Kasumi-1 (cell line): ENCODE data around the gene TPRG1L.

ENCODE experiments used
- DNase-seq, 2 experiments: peaks; one replicate each; lab custom pipeline; 2025; lab: John Stamatoyannopoulos, UW

TPRG1L gene

GRCh38 chr1:3593745-3594144 lies 31.1 kb upstream of the TPRG1L start:
- DNase-seq: peak; percentile 58 to 66

- DNase-seq: no peak
These were observed 30.0 kb upstream of the TPRG1L start for GRCh38 chr1:3594706-3595377.

GRCh38 chr1:3595949-3596348 lies 28.9 kb upstream of the TPRG1L start:
- no peak for DNase-seq

- no peak for DNase-seq
These were observed 27.9 kb upstream of the TPRG1L start for GRCh38 chr1:3596663-3597598.

GRCh38 chr1:3597599-3597964 lies 27.2 kb upstream of the TPRG1L start:
- DNase-seq: peak; percentile 84 to 86

GRCh38 chr1:3598051-3598491 lies 26.7 kb upstream of the TPRG1L start:
- peak in 1 of 2 experiments; percentile 43 for DNase-seq

GRCh38 chr1:3598522-3599285 lies 26.1 kb upstream of the TPRG1L start:
- DNase-seq: no peak

- no peak for DNase-seq
These were observed 25.5 kb upstream of the TPRG1L start for GRCh38 chr1:3599286-3599811.

- no peak for DNase-seq
These were observed 25.0 kb upstream of the TPRG1L start for GRCh38 chr1:3599816-3600215.

GRCh38 chr1:3600354-3600753 lies 24.5 kb upstream of the TPRG1L start:
- no peak for DNase-seq

GRCh38 chr1:3601743-3602142 lies 23.1 kb upstream of the TPRG1L start:
- no peak for DNase-seq

- no peak for DNase-seq
These were observed 22.4 kb upstream of the TPRG1L start for GRCh38 chr1:3602375-3602774.

GRCh38 chr1:3603156-3603555 lies 21.7 kb upstream of the TPRG1L start:
- no peak for DNase-seq

- no peak for DNase-seq
These were observed 21.0 kb upstream of the TPRG1L start for GRCh38 chr1:3603571-3604467.

GRCh38 chr1:3604468-3604974 lies 20.3 kb upstream of the TPRG1L start:
- no peak for DNase-seq

- no peak for DNase-seq
These were observed 19.6 kb upstream of the TPRG1L start for GRCh38 chr1:3604997-3605823.

GRCh38 chr1:3606779-3607702 lies 17.8 kb upstream of the TPRG1L start:
- no peak for DNase-seq

- no peak for DNase-seq
These were observed 17.1 kb upstream of the TPRG1L start for GRCh38 chr1:3607703-3608065.

GRCh38 chr1:3608154-3608553 lies 16.7 kb upstream of the TPRG1L start:
- DNase-seq: no peak
